M059J (cell line): ENCODE measurements around the gene MAP3K7. TPM values are rescaled to one million over a fixed set of nuclear protein-coding genes. Genes with fewer than 3 reads are reported as not detected.

Source experiments
- DNase-seq: peaks from one replicate; pipeline ENCODE4 v3.0.0-alpha.2; 2012; ENCODE audit warnings: low read depth
- total RNA-seq: library from RNA; depleted of rRNA; stranded (reverse); fragments of >200 nt; shearing (Covaris generic); gene quantifications from 2 replicates; pipeline ENCODE4 v1.2.3, GENCODE V29; 2014; rRNA removed

Gene MAP3K7
- 17.1 and 20.5 TPM in 2 replicates for total RNA-seq

DNA sequence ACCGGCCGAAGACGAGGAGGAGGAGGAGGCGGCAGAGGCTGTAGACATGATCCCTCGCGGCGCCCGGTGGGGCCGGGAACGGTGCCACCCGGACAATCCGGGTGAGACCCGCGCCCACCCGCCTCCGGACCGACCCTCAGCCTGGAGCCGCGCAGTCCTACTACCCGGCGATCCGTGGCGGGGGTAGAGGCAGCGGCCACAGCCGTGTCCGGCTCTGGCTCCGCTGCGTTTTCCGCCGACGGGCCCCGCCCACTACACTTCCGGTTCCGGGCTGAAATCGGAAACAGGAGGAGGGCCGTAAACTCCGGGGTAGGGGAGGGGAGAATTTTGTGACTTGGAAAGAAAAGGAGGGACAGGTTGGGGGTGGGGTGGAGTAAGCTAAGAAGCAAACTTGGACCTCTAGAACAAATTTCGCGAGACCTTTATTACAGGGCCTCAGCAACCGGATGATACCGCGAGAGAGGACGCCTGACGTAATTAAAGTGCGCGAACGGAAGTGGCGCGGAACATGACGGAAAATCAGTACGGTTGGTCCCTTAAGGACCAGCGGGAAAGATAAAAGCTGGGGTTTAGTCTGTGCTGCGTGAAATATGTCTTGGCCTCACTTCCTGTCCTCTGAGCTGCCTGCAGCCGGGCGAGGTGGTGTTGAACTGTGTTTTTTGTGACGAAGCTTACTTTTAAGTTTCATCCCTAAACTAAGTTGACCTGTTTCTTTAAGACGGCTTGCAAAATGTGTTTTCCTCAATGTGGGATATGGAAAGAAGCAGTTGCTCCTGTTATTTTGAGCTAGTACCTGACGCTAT, at the start of gene MAP3K7:
Gene MAP3K7, minus strand, starts transcription at position 237 of the 803 bp plus-strand sequence. Its CDS starts 189 bp downstream, at position 48.
- DNase-seq, result peak; percentile 93

GRCh38 chr6:90631046-90631445, 44.2 kb upstream of the MAP3K7 start:
- DNase-seq, result no peak

DNA sequence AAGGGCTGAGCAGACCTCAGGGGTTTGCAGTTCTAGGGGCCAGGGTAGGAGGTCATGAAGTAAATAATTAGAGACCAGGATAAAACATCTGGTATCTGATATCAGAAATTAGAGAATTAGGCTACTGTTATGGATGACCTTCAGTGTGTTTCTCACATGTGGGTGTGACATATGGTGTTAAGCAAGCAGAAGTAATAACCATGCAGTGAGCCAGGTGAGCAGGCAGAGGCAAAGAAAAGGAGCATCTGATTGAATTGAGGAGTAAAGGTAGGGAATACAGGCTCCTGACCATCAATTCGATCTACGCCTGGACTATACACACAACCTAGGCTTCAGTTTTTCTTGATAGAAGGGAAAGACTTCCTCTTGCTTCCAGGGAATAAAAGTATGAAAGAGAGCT, 34.7 kb upstream of the MAP3K7 start:
- no peak for DNase-seq

DNA sequence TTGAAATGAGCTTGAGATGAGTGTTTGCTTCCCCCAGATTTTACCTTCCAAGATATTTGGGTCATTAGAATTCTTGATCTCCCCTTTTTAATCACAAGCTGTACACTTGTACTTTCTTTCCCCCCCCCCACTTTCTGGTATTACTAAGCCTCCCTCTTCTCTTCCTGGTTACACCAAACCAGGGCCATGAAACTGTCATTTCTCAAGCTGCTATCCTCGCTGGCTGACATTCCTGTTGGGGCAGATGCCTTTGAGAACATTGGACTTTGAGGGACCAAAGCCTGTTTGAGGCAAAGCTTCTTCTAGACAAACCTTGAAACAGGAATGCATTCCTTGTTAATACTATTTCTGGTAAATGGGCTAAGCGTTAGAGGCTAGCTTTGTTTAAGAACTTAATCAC, 32.3 kb upstream of the MAP3K7 start:
- DNase-seq, result no peak

- DNase-seq, result no peak
These were observed 25.4 kb upstream of the MAP3K7 start for GRCh38 chr6:90612313-90612680.

DNA sequence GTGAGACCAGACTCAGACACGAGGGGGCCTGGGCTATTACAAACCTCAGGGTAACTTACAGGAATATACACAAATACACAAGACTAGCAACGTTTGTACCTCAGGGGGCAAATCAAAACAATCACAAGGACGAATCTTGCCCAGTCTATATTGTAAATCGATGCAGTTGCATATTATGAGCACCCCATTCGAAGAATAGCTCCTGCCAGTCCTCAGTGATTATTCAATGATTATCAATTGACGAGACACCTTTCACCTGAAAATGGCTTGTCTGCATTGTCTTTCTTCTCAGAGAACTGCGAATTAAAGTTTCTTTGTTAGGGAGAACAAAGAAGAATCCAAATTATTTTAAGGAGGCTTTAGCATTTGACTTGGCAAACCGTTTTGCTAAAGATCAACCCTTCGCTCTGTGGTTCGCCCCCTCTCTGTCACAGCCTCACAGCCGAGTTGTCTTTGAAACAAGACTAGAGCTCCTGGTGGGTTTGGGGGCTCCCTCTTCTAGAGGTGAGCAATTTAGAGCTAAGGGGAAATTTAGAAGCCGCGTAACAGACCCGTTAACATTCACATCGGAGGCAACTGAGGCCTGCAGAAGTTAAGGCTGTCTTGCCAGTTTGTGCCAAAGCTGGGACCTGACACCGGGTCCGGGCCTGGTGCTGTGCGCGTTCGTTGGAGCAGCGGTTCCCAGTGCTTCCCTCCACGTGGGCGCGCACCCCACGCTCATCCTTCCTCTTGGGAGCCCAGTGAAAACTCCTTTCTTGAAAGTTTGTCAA, 24.9 kb upstream of the MAP3K7 start:
- DNase-seq, result no peak

DNA sequence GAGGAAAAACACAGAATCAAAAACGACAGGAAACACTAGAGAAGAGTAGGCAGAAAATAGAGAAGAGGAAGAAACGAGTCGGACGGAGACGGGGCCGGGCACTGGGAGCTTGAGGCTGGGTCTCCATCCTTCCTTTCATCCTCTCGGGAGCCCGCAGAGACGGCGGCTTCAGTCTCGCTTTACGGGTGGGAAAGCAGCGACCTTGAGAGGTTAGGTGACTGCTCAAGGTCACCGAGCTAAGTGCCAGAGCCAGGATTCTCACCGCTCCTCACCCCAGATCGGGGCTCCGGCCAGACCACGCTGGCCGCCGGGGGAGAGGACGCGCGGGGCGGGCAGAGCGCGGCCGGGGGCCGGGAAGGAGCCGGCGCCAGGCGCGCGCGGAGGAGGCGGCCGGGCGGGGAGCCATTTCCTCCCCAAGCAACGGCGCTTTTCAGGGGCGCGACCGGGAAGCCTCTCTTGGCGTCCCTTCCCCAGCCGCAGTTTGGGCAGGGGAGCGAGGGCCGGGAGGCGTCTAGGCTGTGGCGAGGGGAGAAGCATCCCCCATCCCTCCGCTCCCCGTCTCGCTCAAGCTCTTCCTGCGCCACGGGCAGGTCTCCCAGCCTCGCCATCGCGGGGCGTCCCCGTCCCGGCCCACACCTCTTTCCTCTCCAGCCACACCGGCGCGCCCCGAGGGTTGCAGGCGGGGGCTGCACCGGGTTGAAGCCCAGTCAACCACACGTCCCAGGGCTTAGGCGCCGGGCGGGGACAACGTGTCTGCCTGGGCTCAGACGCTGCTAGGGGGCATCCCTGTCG, 24.1 kb upstream of the MAP3K7 start:
- peak; percentile 5 for DNase-seq

GRCh38 chr6:90610301-90610750, 23.5 kb upstream of the MAP3K7 start:
- peak; percentile 0 for DNase-seq

DNA sequence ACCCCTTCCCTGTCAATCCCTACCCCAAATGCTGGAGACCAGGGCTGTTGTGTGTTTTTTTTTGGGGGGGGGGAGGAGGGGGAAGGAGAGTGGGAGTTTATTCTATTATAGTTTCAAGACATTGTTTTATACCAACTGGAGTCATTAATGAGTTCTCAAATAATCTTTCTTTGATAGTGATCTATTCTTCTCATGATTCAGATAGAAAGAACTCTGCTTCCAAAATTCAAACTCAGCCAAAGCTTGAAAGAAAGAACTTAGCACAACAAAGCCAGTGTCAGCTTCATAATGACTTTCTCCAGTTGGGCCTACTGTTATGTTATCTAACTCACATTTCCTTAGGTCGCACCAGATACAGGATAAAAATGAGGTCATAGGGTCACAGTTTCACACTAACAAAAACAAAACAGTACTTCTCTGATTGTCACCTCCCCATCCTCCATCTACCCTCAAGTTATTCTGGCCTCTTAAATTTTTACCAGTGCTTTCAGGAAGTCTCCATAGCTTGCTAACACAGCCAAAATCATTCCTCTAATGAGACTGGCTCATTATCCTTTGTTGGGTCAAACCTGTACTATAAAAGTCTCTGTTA, 19.0 kb upstream of the MAP3K7 start:
- DNase-seq, result no peak

DNA sequence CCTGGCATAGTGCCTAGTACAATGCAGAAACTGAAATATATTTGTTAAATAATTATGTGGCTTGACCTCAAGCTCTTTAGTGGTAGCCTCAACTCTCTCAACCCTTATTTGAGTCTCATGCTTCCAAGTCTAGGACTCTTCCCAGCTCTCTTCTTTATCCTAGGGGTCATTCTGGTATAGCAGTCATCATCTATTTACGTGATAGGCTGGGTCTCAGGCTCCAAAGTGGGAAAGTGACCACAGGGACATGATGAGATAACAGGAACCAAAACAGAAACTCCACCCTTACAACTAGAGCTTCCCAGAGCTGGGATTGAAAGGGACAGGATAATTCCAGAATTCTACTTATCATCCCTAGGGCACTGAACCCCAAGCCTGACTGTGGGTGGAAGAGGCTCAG, 17.7 kb upstream of the MAP3K7 start:
- no peak for DNase-seq

DNA sequence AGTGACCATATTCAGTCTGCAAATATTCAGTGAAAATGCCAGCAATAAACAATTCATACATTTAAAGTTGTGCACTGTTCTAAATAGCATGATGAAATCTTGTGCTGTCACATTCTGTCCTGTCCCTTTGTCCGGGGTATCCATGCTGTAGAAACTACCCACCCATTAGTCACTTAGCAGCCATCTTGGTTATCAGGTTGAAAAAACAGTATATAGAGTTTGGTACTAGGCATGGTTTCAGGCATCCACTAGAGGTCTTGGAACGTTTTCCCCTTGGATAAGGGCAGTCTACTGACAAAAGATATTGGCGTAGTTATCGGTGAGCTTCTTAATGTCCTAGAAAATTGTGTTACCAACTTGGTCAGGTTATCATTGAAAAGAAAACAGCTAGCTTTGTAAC, 12.3 kb upstream of the MAP3K7 start:
- no peak for DNase-seq

DNA sequence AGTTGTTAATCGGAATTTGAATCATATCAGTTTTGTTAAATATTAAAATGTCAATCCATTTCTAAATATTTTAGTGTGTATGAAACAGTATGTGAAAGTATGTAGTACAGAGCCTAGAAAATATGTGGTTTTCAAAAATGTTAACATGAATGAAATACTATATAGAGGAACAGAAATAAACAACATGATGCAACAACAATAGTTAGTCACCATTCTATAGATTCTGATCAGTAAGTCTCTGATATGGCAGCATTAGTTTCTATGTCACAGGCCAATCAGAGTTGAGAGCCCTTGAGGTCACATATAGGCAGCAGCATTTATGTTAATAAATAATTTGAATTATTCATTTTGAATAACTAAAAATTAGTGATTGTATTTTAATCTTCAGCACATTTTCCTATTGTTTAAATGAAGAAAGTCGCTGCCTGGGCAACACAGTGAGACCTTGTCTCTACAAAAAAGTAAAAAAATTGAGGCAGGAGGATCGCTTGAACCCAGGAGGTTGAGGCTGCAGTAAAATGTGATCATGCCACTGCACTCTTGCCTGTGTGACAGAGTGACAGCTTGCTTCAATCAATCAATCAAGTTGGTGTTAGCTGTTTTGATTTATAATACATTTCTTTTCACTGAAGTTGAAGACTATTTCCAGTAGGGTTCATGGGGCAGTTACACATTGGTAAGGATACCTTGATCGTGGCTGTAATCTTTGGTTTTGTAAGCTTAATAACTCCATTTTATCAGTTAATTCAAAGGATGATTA, 11.5 kb upstream of the MAP3K7 start:
- DNase-seq, result no peak

DNA sequence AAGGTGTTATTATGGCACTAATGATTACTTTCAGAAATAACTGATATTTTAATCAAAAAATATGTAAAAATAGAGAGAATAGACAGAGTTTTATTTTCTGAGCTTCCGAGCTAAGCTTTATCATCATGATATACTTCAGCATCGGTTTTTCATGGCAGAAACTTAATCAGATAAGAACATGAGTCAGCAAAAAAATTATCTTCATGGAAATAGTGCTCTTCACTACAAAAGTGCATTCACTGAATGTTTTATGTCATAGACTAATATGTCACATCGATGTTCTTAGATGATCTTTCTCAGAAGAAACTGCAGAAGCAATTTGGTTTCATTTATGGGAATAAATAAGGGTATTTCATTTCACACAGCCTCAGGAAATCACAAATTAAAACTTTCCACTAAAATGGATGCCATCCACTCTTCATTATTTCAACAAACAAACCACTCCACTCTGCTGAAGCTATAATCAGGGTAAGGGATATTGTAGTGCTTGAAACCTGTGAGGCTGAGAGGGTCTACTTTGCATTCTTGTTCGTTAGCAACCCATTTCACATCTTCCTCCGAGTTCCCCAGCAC, 10.2 kb upstream of the MAP3K7 start:
- DNase-seq, result no peak

GRCh38 chr6:90595854-90596253, 9.0 kb upstream of the MAP3K7 start:
- no peak for DNase-seq

GRCh38 chr6:90586546-90586835, 381 bp downstream of the MAP3K7 start:
- no peak for DNase-seq

GRCh38 chr6:90584636-90585255, 2.1 kb downstream of the MAP3K7 start:
- peak; percentile 1 for DNase-seq

DNA sequence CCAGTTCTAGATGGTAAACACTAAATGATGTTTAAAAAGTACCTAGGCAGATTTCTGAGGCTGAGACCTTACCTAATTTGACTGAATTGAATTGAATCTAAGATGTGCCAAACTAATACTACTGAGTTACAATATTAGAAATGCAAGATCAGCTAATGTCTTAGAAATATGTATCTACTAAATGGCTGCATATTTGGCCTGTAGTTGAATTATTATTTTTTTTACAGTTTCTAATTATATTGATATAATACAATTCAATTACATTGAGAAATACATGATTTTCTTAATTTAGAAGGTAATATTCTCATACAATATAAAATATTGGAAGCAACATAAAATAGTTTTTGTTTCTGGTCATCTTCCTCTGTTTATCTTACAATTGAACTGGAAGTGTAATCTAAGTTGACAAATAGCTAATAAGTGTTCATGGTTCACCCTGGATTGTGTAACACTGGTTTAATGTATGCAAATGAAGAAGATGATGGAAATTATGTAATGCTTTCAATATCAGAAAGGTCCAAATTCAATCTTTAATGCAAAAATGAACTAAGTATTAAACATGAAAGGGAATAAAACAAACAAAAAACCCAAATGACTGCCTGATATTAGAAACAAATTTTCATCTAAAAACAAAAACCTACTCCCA, 2.9 kb downstream of the MAP3K7 start:
- no peak for DNase-seq

- no peak for DNase-seq
These were observed 3.6 kb downstream of the MAP3K7 start for GRCh38 chr6:90583179-90583835.

DNA sequence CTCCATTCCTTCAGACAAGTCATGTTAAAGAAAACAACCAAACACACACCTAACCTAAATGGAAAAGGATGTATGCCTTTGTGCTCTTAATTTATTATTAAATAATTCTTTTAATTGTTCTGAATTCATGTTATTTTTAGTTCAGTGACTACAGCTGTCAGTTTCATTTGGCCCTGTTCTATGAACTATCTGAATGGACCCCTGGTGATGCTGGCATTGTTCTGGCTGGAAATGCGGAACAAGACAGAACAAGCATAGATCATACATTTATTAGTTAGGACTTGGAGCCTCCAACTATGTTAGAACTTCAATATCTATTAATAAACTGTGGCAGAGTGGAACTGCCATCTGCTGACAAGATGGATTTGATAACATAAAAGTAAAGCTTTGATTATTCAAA, 5.7 kb downstream of the MAP3K7 start:
- no peak for DNase-seq
